ENCODE data around the gene PLA2G6.

DNA sequence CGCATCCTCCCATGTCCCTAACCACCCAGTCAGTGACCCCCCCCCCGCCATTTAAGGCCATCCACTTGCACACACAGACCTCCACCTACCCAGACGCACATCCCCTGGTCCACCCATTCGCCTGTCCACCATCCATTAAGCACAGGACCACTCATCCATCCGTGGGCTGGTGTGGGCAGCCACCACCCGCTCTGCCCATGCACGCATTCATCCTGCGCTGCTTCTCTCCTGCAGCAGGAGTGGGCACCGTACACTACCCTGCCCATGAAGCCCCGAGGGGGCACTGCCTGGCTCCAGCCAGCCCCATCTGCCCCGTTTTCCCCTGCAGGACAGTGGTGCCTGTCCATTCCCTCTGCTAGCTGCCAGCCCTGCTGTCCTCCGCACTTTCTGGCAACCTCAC lies 93.8 kb downstream of the PLA2G6 start:
- TF ChIP-seq, protein P1, sequence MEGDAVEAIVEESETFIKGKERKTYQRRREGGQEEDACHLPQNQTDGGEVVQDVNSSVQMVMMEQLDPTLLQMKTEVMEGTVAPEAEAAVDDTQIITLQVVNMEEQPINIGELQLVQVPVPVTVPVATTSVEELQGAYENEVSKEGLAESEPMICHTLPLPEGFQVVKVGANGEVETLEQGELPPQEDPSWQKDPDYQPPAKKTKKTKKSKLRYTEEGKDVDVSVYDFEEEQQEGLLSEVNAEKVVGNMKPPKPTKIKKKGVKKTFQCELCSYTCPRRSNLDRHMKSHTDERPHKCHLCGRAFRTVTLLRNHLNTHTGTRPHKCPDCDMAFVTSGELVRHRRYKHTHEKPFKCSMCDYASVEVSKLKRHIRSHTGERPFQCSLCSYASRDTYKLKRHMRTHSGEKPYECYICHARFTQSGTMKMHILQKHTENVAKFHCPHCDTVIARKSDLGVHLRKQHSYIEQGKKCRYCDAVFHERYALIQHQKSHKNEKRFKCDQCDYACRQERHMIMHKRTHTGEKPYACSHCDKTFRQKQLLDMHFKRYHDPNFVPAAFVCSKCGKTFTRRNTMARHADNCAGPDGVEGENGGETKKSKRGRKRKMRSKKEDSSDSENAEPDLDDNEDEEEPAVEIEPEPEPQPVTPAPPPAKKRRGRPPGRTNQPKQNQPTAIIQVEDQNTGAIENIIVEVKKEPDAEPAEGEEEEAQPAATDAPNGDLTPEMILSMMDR (conservative IDR thresholded peaks at IDR 0.05; ENCODE audit: low read depth, low read length) = no peak
- TF ChIP-seq EZH2 (IDR thresholded peaks at IDR 0.05; ENCODE audit: low read length, unreplicated experiment) (no peak), EZH2phosphoT487 (IDR thresholded peaks at IDR 0.05; ENCODE audit: borderline replicate concordance, low read length) (no peak)

Data from PC-3 (cell line).